Measurements from ENCODE around the gene DNAH3.
"Not testable (repeated sequence)": the region's sequence is repeated elsewhere in the genome, so short reads cannot be mapped to it uniquely, and the experiment has no call there.

Gene DNAH3

GRCh38 chr16:21150375-21151001 lies at the start of gene DNAH3:
Gene DNAH3, minus strand, starts transcription at chr16:21150846. Its CDS starts 527 bp downstream, at chr16:21150319.
- FAIRE-seq, result no peak

- FAIRE-seq, result no peak
Measured at GRCh38 chr16:21199607-21200218, 49.1 kb upstream of the DNAH3 start.

- no peak for FAIRE-seq
Measured at GRCh38 chr16:21197621-21198020, 47.0 kb upstream of the DNAH3 start.

- FAIRE-seq, result no peak
Measured at GRCh38 chr16:21197112-21197511, 46.5 kb upstream of the DNAH3 start.

GRCh38 chr16:21195330-21195729 lies 44.7 kb upstream of the DNAH3 start:
- FAIRE-seq, result not testable (repeated sequence)

GRCh38 chr16:21194771-21195301 lies 44.2 kb upstream of the DNAH3 start:
- no peak for FAIRE-seq

GRCh38 chr16:21192991-21193390 lies 42.3 kb upstream of the DNAH3 start:
- no peak for FAIRE-seq

- FAIRE-seq, result no peak
Measured at GRCh38 chr16:21190599-21190998, 40.0 kb upstream of the DNAH3 start.

GRCh38 chr16:21190013-21190412 lies 39.4 kb upstream of the DNAH3 start:
- no peak for FAIRE-seq

- no peak for FAIRE-seq
Measured at GRCh38 chr16:21189311-21189710, 38.7 kb upstream of the DNAH3 start.

- no peak for FAIRE-seq
Measured at GRCh38 chr16:21186326-21186691, 35.7 kb upstream of the DNAH3 start.

GRCh38 chr16:21185659-21186325 lies 35.1 kb upstream of the DNAH3 start:
- no peak for FAIRE-seq

- FAIRE-seq, result no peak
Measured at GRCh38 chr16:21184834-21185233, 34.2 kb upstream of the DNAH3 start.

GRCh38 chr16:21183995-21184394 lies 33.3 kb upstream of the DNAH3 start:
- no peak for FAIRE-seq

GRCh38 chr16:21179983-21180365 lies 29.3 kb upstream of the DNAH3 start:
- FAIRE-seq, result no peak

- FAIRE-seq, result no peak
Measured at GRCh38 chr16:21179126-21179982, 28.7 kb upstream of the DNAH3 start.

GRCh38 chr16:21175397-21175796 lies 24.8 kb upstream of the DNAH3 start:
- FAIRE-seq, result no peak

- no peak for FAIRE-seq
Measured at GRCh38 chr16:21172650-21173049, 22.0 kb upstream of the DNAH3 start.

- not testable (repeated sequence) for FAIRE-seq
Measured at GRCh38 chr16:21170116-21170515, 19.5 kb upstream of the DNAH3 start.

- no peak for FAIRE-seq
Measured at GRCh38 chr16:21169249-21169981, 18.8 kb upstream of the DNAH3 start.

GRCh38 chr16:21167929-21168602 lies 17.4 kb upstream of the DNAH3 start:
- no peak for FAIRE-seq

GRCh38 chr16:21167360-21167759 lies 16.7 kb upstream of the DNAH3 start:
- no peak for FAIRE-seq

Data from G401.6 (cell line).